GM21367 (cell line): ENCODE data around the gene CIPC.

Experiments
- ATAC-seq: cut with Tn5 transposase; IDR thresholded peaks from one replicate; pipeline ENCODE4 v1.9.1; 2021; ENCODE audit not compliant: unreplicated experiment

The CIPC gene

GRCh38 chr14:77145975-77146740, 48.1 kb downstream of the CIPC start:
- ATAC-seq: no peak

GRCh38 chr14:77148510-77149231, 50.6 kb downstream of the CIPC start:
- ATAC-seq: no peak

- ATAC-seq: no peak
Observed at GRCh38 chr14:77151245-77151644, 53.2 kb downstream of the CIPC start.

- no peak for ATAC-seq
Observed at GRCh38 chr14:77151918-77152588, 54.0 kb downstream of the CIPC start.

GRCh38 chr14:77153802-77154201, 55.7 kb downstream of the CIPC start:
- no peak for ATAC-seq

- no peak for ATAC-seq
Observed at GRCh38 chr14:77154421-77154820, 56.4 kb downstream of the CIPC start.

GRCh38 chr14:77155083-77155482, 57.0 kb downstream of the CIPC start:
- no peak for ATAC-seq

GRCh38 chr14:77157740-77158139, 59.7 kb downstream of the CIPC start:
- no peak for ATAC-seq

- ATAC-seq: no peak
Observed at GRCh38 chr14:77158175-77158881, 60.3 kb downstream of the CIPC start.

- no peak for ATAC-seq
Observed at GRCh38 chr14:77158882-77159255, 60.8 kb downstream of the CIPC start.

- no peak for ATAC-seq
Observed at GRCh38 chr14:77161011-77161410, 63.0 kb downstream of the CIPC start.
